ENCODE data around the gene TBX4.

- no peak for TF ChIP-seq CTCF (IDR thresholded peaks at IDR 0.05)
- TF ChIP-seq POLR2A (IDR thresholded peaks at IDR 0.05): no peak
These were observed 5.8 kb downstream of the TBX4 start for GRCh38 chr17:61458000-61458399.

Measured in Peyer's patch (tissue), 4 donors.